ENCODE data around the gene TELO2.

TELO2 gene

GRCh38 chr16:1469693-1470201 lies 23.4 kb upstream of the TELO2 start:
- H3K4me3 ChIP-seq (ENCODE audit: low read depth, low read length), result no peak overlapping the region
- TF ChIP-seq CTCF (IDR thresholded peaks at IDR 0.05; ENCODE audit: borderline replicate concordance, insufficient read depth, low read depth, low read length), result no peak

GRCh38 chr16:1470481-1471251 lies 22.5 kb upstream of the TELO2 start:
- TF ChIP-seq CTCF (IDR thresholded peaks at IDR 0.05; ENCODE audit: borderline replicate concordance, insufficient read depth, low read depth, low read length), result no peak
- no peak overlapping the region for H3K4me3 ChIP-seq (ENCODE audit: low read depth, low read length)

- TF ChIP-seq CTCF (IDR thresholded peaks at IDR 0.05; ENCODE audit: borderline replicate concordance, insufficient read depth, low read depth, low read length), result no peak
- no peak overlapping the region for H3K4me3 ChIP-seq (ENCODE audit: low read depth, low read length)
Observed at GRCh38 chr16:1471569-1472194, 21.5 kb upstream of the TELO2 start.

- no peak for TF ChIP-seq CTCF (IDR thresholded peaks at IDR 0.05; ENCODE audit: borderline replicate concordance, insufficient read depth, low read depth, low read length)
- no peak overlapping the region for H3K4me3 ChIP-seq (ENCODE audit: low read depth, low read length)
Observed at GRCh38 chr16:1472974-1473373, 20.2 kb upstream of the TELO2 start.

- no peak for TF ChIP-seq CTCF (IDR thresholded peaks at IDR 0.05; ENCODE audit: borderline replicate concordance, insufficient read depth, low read depth, low read length)
- peak overlapping the region; percentile 90 for H3K4me3 ChIP-seq (ENCODE audit: low read depth, low read length)
Observed at GRCh38 chr16:1474082-1474795, 18.9 kb upstream of the TELO2 start.

GRCh38 chr16:1474796-1475551 lies 18.2 kb upstream of the TELO2 start, which contains the start of gene CLCN7:
CLCN7 (minus strand) TSS chr16:1475028; CDS start chr16:1474974, 54 bp downstream.
- H3K4me3 ChIP-seq (ENCODE audit: low read depth, low read length), result peak within 1 kb of the TSS; percentile 90
- TF ChIP-seq CTCF (IDR thresholded peaks at IDR 0.05; ENCODE audit: borderline replicate concordance, insufficient read depth, low read depth, low read length), result no peak

All from GM12875 (cell line).